Esophagus muscularis mucosa (tissue), 4 donors: ENCODE measurements around the gene C2orf78. TPM values are rescaled to one million over a fixed set of nuclear protein-coding genes. Genes with fewer than 3 reads are reported as not detected.

Source experiments
- DNase-seq: peaks from one replicate; pipeline ENCODE4 v3.0.0-alpha.2; 2017; ENCODE audit errors: extremely low spot score
- H3K27ac ChIP-seq, 4 donors: fragments of 200-600 bp; sonication (generic); replicated peaks in 1 of 4; 1 replicate in 3 of 4; 2 replicates in 1 of 4; pipeline ENCODE4 v1.5.1; 2016 to 2019; ENCODE audit warnings: mild to moderate bottlenecking in 1 of 4
- H3K27me3 ChIP-seq, 4 donors: fragments of 200-600 bp; sonication (generic); one replicate each; pipeline versions ENCODE4 v1.5.1 to v1.6.0; 2016 to 2019
- H3K36me3 ChIP-seq, 4 donors: fragments of 200-600 bp; sonication (generic); one replicate each; pipeline ENCODE4 v1.5.1; 2016 to 2019
- H3K4me1 ChIP-seq, 4 donors: fragments of 200-600 bp; sonication (generic); one replicate each; pipeline ENCODE4 v1.5.1; 2016 to 2019
- H3K4me3 ChIP-seq, 4 donors: fragments of 200-600 bp; sonication (generic); 1 replicate in 2 of 4; 2 replicates in 2 of 4; pipeline ENCODE4 v1.5.1; 2016 to 2019; ENCODE audit warnings: mild to moderate bottlenecking in 4 of 4, moderate library complexity in 1 of 4
- H3K9me3 ChIP-seq, 4 donors: fragments of 200-600 bp; sonication (generic); 1 replicate in 3 of 4; 2 replicates in 1 of 4; pipeline ENCODE4 v1.5.1; 2016 to 2019
- CTCF ChIP-seq, 3 experiments: fragments of 200-600 bp in 2 of 3; fragments of 450-650 bp in 1 of 3; sonication (generic) in 2 of 3; IDR thresholded peaks; one replicate each; pipeline ENCODE4 v1.5.1; 2017 to 2019; ENCODE audit warnings: antibody characterized with exemption in 3 of 3, mild to moderate bottlenecking in 2 of 3, moderate library complexity in 1 of 3
- EP300 ChIP-seq: sonication (generic); formaldehyde crosslinking; IDR thresholded peaks from one replicate; pipeline ENCODE4 v1.6.1; 2017; ENCODE audit warnings: antibody characterized with exemption
- POLR2A ChIP-seq: fragments of 450-650 bp; IDR thresholded peaks from one replicate; pipeline ENCODE4 v1.6.1; 2017; ENCODE audit warnings: antibody characterized with exemption, moderate library complexity, mild to moderate bottlenecking, low read depth
- POLR2AphosphoS5 ChIP-seq, 2 donors: sonication (generic); formaldehyde crosslinking; IDR thresholded peaks; one replicate each; pipeline ENCODE4 v1.6.1; 2017; ENCODE audit warnings: antibody characterized with exemption in 2 of 2
- WGBS: methylation state at CpG from one replicate; pipeline ENCODE4 v1.1.5; 2018; 5-methylcytosine and 5-hydroxymethylcytosine counted together
- intact Hi-C: fragments of 100-400 bp; cut with DNase I; formaldehyde crosslinking; loops from one replicate; pipeline ENCODE4 v1.15.1; 2023
- total RNA-seq, 4 donors: library from RNA; depleted of rRNA; stranded (reverse); fragments of >200 nt; gene quantifications; one replicate each; pipeline versions ENCODE4 v1.1.0 to v1.2.1, GENCODE V29; 2016

Gene C2orf78
- total RNA-seq, 4 donors from 2014 or later: not detected

- DNase-seq: no peak
These were observed 58.1 kb downstream of the C2orf78 start for GRCh38 chr2:73841912-73842738.

GRCh38 chr2:73842739-73843019 is 58.7 kb downstream of the C2orf78 start:
- intact Hi-C loops: no loop called here
- 38% methylated on average over 1 of the region's 1 CpG for WGBS

More at GRCh38 chr2:73841912-73842738, 58.1 kb downstream of the C2orf78 start:
- Histone ChIP-seq H3K9me3 (no peaks in the 10 kb centered on the region), H3K27ac (peak overlapping the region in 3 of 4 donors; percentile 63 to 84 (median 75)), H3K4me3 (no peak overlapping the region), H3K27me3 (no peaks in the 10 kb centered on the region), H3K36me3 (peaks cover 7 to 45% (median 29%) of the 10 kb centered on the region in 4 donors), H3K4me1 (peaks cover 7 to 45% (median 40%) of the 10 kb centered on the region in 4 donors)
- intact Hi-C loops: no loop called here
- 80% methylated on average over 5 of the region's 5 CpGs for WGBS
- TF ChIP-seq POLR2A: no peak
- no peak for TF ChIP-seq POLR2AphosphoS5 (IDR thresholded peaks at IDR 0.05)
- TF ChIP-seq CTCF (IDR thresholded peaks at IDR 0.05): no peak
- TF ChIP-seq EP300: no peak

GRCh38 chr2:73844087-73844486 is 60.1 kb downstream of the C2orf78 start:
- DNase-seq: no peak
- peaks cover 4 to 28% (median 25%) of the 10 kb centered on the region in 4 donors for H3K4me1 ChIP-seq
- H3K27me3 ChIP-seq: no peaks in the 10 kb centered on the region
- no peaks in the 10 kb centered on the region for H3K9me3 ChIP-seq
- WGBS: 55% methylated on average over 2 of the region's 2 CpGs
- TF ChIP-seq EP300 (no peak), POLR2A (no peak), CTCF (IDR thresholded peaks at IDR 0.05) (no peak), POLR2AphosphoS5 (IDR thresholded peaks at IDR 0.05) (no peak)
- H3K27ac ChIP-seq: peak overlapping the region in 2 of 4 donors; percentile 63 to 84
- H3K36me3 ChIP-seq: peaks cover 15 to 64% (median 46%) of the 10 kb centered on the region in 4 donors
- H3K4me3 ChIP-seq: no peak overlapping the region
- intact Hi-C loops: no loop called here

More at GRCh38 chr2:73842739-73843019, 58.7 kb downstream of the C2orf78 start:
- H3K9me3 ChIP-seq: no peaks in the 10 kb centered on the region
- H3K36me3 ChIP-seq: peaks cover 12 to 50% (median 35%) of the 10 kb centered on the region in 4 donors
- H3K27ac ChIP-seq: peak overlapping the region in 3 of 4 donors; percentile 63 to 84 (median 75)
- no peak for DNase-seq
- no peak for TF ChIP-seq POLR2A
- no peak for TF ChIP-seq POLR2AphosphoS5 (IDR thresholded peaks at IDR 0.05)
- no peak for TF ChIP-seq CTCF (IDR thresholded peaks at IDR 0.05)
- no peak for TF ChIP-seq EP300
- no peaks in the 10 kb centered on the region for H3K27me3 ChIP-seq
- peaks cover 7 to 42% (median 38%) of the 10 kb centered on the region in 4 donors for H3K4me1 ChIP-seq
- H3K4me3 ChIP-seq: no peak overlapping the region

- intact Hi-C loops: no loop called here
- Histone ChIP-seq H3K9me3 (no peaks in the 10 kb centered on the region), H3K27ac (peak overlapping the region; percentile 28 to 55 (median 37)), H3K27me3 (no peaks in the 10 kb centered on the region), H3K4me1 (peaks cover 0 to 24% (median 8%) of the 10 kb centered on the region in 4 donors), H3K4me3 (no peak overlapping the region), H3K36me3 (peaks cover 29 to 100% (median 87%) of the 10 kb centered on the region in 4 donors)
- 80% methylated on average over 1 of the region's 2 CpGs for WGBS
- no peak for TF ChIP-seq EP300
- TF ChIP-seq POLR2A: no peak
- TF ChIP-seq CTCF (IDR thresholded peaks at IDR 0.05): no peak
- TF ChIP-seq POLR2AphosphoS5 (IDR thresholded peaks at IDR 0.05): no peak
- no peak for DNase-seq
These were observed 66.0 kb downstream of the C2orf78 start for GRCh38 chr2:73850009-73850408.
